CD4-positive, alpha-beta T cell treated with Interleukin-17A for 1 hour (primary cell): Measurements from ENCODE around the gene WDFY1.

Experiments
- DNase-seq: peaks from one replicate; pipeline ENCODE4 v3.0.0-alpha.2; 2020

Gene WDFY1, protein sequence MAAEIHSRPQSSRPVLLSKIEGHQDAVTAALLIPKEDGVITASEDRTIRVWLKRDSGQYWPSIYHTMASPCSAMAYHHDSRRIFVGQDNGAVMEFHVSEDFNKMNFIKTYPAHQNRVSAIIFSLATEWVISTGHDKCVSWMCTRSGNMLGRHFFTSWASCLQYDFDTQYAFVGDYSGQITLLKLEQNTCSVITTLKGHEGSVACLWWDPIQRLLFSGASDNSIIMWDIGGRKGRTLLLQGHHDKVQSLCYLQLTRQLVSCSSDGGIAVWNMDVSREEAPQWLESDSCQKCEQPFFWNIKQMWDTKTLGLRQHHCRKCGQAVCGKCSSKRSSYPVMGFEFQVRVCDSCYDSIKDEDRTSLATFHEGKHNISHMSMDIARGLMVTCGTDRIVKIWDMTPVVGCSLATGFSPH

DNA sequence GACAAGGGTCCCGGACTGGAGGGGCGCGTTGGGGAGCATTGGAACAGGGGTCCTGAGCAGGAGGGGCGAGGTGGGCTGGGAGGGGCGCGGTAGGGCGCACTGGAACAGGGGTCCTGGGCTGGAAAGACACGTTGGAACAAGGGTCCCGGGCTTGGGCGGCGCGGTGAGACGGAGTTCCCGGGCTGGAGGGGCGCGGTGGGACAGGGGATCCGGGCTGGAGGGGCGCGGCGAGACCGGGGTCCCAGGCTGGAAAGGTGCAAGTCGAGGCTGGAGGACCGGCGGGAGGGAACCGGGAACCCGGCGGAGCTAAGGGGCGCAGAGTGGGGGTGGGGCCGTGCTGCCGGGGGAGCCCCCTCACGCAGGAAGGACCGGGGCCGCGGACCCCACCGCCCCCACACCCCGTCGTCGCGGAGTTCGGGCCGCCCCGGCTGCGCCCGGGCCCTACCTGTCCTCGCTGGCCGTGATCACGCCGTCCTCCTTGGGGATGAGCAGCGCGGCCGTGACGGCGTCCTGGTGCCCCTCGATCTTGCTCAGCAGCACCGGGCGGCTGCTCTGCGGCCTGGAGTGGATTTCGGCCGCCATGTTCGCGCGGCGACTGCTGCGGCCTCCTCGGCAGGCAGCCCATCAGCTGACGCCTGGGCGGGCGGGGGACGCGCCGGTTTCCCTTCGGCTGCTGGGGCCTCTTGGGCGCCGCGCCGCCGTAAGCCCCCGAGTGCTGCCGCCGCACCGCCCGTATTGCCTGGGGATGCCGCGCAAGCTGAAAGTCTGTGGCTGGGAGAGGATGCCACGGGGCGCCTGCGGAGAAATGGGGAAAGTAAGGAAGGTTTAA lies at the start of gene WDFY1:
WDFY1 (minus strand) TSS at position 633 of the 829 bp plus-strand sequence; CDS start at position 582, 51 bp downstream.
- peak; percentile 78 for DNase-seq

DNA sequence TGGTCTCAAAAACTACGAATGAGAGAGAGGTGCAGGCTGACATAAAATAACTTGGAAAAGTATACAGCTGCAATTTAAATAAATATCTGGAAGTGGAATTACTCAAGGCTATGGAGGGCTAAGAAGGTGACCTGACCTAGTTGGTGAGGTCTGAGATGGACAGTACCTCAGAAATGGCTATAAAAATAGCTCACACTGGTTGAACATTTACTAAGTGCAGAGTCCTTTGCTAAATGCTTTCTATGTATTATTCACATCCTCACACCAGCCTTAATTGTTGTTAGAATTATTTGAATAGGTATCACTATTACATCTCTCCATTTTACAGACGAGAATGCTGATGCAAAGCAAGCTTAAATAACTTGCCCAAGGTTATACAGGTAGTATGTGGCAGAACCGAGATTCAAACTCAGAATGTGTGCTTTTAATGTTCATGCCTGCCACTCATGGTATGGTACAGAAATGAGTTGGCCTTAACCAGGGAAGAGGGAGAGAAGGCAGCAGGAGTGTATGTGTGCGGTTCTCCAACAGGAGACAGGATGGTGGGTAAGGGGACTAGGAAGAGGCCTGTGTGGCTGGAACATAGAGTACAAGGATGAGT lies 49.5 kb upstream of the WDFY1 start:
- no peak for DNase-seq

DNA sequence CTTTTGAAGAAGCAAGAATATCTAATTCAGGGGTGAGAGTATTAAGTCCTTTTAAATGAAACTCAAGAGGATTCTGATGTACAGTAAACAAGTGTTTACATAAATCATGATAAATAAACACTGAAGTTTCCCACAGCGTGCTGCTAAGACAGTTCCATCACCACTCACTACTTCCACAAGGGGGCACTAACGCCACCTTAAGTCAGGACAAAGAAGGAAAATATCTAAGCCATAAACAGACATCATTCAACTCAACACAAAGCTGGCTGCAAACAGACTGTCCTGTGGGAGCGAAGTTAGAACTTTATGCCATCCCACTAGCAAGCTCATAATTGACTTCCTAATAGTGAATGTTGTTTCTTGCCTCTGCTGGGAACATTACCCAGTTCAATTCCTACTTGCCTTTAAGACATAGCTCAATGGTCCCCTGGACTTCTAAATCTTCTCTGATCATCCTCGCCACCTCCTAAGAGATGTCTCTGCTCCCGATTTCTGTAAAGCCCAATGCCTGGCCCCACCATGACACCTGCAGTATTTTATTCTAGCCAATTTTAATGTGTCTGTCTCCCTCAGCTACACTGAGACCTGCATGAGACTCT lies 48.6 kb upstream of the WDFY1 start:
- peak; percentile 68 for DNase-seq

DNA sequence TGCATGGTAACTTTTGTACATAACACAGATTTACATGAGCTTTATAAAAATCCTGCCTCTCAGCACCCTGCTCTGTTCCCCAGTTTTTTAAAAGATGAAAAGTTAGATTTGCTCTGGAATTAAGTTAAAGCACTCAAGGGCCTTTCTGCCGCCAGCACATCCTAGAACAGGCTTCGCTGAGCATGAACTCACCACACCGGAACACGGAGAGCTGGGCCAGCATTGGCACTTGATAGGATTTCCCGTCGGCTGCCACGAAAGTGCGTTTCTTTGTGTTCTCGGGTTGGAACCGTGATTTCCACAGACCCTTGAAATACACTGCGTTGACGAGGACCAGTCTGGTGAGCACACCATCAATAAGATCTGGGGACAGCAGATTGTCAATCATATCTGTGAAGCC lies 46.5 kb upstream of the WDFY1 start:
- no peak for DNase-seq

DNA sequence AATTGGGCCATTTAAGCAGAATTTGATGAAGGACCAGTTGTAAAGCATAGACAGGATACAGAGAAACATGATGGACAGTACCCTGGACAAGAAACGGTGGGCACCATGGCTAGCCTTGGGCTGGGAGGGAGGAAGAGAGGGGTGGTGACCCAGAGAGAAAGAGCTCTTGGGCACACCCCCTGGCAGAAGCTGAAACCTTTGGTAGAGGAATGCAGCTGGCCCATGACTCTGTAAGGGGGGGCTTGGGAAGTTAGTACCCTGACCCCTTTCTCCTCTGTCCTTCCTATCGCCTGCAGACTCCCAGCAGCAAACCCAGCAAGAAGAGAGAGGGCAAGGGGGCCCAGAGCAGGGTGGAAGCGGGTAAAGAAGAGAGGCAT lies 44.7 kb upstream of the WDFY1 start:
- DNase-seq = no peak

DNA sequence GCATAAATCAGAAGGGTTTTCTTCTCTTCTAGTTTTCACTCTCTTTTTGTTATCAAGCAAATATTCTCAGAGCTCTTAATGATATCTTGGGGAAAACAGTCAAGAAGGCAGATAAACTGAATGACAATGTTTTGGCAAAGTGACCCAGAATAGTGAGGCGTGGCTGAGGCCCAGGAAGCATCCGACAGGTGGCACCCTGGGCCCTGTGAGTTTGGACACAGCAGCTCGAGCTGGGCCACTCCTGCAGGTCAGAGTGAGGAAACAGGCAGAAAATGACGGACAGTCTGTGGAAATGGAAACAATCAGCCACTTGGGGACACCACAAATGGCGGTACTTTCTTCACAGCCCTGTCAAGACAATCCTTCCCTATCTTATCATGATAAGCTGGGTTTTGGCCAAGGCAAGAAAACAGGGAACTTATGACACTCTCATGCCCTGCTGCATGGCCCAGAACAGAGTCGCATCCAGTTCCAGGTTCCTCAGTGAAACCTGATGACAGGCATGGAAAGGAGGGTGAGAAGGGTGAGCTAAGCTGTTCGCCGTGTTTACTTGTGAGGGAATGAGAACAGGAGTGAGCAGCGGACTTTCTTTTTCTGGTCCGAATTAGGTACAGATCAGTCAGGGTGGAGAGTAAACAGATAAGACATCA lies 44.2 kb upstream of the WDFY1 start:
- no peak for DNase-seq

DNA sequence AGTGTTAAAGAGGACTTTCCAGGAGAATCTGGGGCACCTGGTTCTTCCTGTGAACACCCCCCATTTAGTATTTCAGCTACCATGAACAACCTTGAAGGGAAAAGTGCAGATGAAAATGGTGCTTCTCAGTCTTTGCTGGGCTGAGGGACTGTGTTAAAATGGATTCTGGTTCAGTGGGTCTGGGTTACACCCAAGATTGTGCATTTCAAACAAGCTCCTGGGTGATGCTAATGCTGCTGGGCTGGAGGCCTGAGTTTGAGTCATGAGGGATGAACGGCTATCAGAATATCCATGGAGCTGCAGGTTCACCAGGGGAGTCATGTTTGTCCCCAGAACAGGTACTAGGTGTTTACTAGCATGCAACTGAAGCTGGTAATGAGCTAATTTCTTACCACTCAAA lies 36.1 kb upstream of the WDFY1 start:
- DNase-seq = no peak

DNA sequence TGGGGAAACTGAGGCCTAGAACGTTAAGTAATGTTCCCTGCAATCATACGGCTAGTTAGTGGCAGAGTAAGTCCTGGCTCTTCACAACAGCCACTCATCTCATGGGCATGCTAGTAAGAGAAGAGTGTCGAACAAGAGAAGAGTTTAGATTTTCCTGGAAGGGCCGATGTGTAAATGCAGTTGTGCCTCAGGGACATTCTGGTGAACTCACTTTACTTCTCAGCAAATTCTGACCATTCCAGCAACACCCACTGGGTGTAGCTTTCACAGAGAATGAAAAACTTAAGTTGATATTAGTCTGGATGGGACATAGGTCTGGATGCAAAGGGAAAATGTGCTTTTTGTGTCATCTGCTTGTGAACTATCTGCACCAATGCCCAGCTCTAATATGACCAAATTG lies 35.7 kb upstream of the WDFY1 start:
- no peak for DNase-seq

DNA sequence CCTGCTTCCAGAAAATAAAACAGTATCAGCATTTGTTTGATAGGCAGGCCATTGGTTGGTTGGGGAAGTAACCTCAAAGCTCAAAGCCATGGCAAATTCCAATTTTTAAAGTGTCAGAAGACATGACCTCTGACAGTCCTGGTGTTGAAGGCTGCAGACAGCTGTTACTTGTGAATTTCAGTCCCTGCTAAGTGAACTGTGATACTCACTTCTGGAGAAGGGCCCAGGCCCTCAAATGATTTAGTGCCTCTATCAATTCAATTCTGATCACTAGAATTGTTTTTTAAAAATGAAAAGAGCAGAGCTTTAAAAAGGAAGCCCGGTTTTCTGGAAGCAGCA lies 35.2 kb upstream of the WDFY1 start:
- DNase-seq = no peak

DNA sequence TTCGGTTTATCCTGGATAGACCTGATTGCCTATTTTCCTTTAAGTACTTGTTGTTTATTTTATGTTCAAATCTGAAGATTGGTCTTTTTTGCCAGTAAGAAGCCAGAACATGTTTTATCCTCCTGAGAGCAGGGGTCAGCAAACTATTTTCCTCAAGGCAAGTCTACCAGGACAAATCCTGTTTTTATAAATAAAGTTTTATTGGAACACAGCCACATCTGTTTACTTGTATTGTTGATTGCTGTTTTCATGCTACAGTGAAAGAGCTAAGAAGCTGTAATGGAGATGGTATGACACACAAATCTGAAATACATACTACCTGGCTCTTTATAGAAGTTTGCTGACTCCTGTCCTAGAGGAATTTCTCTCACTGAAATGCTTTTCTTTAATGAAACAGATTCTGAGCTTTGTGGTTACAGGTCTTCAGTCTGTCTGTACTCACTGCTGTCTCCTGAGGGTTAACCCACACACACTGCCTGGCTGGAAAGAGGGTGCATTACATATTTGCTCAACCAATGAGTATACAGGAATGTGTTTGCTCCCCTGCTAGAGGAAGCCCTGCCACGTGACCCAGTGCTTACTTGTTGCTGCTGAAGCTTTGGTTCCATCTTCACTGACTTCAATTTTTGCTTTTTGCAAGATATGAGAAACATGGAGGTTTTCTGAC lies 34.7 kb upstream of the WDFY1 start:
- DNase-seq = no peak

DNA sequence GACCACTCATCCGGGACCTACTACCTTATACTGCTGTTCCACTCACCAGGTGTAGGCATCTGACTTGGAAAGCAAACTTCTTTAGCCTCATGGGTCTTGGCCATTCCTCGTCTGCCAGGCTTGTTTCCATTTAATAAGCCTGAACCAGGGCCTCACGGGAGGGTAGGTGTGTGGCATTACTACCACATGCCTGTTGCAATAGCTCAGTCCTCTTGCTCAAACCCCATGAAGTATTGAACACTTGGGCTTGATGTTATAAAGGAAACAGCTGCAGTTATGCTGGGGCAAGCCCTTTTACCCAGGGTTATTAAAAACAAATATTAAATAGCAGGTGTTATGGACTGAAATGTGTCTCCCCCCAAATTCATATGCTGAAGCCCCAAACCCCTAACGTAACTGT lies 33.3 kb upstream of the WDFY1 start:
- no peak for DNase-seq

DNA sequence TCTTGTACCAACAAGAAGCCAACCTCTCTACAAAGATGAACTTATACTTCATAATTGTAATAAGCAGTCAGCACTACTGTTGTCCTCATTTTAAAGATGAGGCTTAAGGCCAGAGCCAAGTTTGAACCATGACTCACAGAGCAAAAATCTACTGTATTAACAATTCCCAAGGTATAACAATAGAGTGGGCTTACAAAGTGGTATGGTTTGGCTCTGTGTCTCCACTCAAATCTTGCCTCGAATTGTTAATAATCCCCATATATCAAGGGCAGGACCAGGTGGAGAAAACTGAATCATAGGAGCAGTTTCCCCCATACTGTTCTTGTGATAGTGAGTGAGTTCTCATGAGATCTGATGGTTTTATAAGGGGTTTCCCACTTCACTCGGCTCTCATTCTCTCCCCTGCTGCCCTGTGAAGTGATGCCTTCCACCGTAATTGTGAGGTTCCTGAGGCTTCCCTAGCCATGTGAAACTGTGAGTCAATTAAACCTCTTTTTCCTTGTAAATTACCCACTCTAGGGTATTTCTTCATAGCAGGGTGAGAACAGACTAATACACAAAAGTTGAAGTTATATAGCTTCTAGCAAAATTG lies 31.6 kb upstream of the WDFY1 start:
- DNase-seq = no peak

DNA sequence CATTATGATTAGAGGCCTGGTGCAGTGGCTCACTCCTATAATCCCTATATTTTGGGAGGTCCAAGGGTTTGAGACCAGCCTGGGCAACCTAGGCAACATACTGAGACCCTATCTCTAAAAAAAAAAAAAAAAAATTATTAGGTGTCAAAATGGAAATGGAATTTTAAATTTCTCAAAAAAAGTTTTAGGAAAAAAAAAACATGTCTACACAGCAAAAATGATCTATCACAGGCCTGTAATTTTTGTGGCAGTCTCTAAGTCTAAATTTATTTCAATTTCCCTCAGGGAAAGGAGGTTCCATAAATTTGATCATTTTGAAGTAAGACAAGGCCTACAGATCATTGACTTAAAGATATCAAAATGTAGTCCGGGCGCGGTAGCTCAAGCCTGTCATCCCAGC lies 28.5 kb upstream of the WDFY1 start:
- no peak for DNase-seq

DNA sequence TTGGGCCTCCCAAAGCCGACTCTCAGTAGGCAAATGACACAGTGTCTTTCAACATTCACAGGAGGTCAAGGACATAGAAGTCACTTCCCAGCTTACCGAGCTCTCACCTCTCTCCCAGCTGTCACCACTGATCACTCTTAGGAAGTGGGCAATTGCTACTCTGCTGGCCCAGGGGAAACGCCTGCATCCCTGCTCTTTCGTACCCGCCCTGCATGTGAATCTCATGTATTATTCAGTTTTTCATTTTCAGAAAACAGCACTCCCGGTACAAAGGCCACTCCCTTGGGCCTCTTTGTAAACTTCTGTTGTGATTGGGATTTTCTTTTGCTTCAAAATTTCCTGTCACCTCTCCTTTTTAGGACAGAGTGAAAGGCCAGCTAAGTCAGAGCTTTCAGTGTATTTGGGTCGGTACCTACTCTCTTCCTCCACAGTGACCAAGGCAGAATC lies 27.5 kb upstream of the WDFY1 start:
- no peak for DNase-seq

DNA sequence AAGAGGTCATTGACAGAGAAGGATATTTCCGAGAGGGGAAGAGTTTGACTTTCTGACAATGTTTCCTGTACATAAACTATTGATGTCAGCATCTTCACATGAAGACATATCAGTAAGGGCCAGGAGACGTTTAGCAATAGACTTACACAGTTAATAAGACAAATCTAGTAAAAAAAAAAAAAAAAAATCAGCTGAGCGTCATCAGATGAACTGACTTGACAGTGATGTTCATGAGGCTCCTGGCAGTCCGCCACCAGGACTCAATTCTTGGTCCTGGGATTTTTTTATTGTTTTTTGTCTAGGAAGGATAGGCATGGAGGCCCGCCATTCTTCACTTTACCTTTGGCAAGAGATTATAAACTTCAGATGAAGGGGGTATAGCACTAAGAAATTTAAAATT lies 26.6 kb upstream of the WDFY1 start:
- no peak for DNase-seq

DNA sequence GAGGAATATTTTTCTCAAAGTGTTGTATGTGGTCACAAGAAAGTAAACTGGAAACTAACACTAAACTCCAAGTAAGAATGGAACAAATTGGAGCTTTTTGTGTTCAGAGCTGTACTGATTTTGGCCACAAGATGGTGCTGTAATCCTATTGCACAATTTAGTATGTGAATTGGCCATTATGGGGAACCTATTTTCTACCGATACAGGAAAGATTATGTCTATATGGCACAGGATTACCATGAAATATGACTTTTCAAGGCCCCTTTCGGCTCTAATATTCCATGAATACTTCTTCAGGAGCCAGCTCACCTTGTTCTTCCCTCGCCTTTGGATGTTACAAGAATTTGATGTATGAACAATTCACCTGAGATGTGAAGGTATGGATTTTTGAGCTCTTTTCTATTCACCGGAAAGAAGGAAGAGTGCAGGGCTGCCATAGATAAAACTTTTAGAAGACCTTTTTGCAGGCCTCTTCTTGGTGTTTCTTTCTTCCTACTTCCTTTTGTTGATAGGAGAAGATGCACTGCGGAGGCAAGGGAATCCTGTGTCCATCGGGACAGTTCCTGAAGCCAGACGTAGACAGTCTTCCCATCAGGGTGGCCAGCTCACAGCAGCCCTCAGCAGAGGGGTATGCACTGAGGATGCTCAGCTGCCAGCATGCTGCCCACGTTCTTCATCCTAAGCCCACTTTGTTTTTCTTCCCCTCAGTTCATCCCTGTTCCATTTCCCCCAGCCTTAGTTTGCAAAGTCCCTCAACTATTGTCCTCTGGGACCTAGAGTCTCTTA lies 25.4 kb upstream of the WDFY1 start:
- DNase-seq = peak; percentile 73

DNA sequence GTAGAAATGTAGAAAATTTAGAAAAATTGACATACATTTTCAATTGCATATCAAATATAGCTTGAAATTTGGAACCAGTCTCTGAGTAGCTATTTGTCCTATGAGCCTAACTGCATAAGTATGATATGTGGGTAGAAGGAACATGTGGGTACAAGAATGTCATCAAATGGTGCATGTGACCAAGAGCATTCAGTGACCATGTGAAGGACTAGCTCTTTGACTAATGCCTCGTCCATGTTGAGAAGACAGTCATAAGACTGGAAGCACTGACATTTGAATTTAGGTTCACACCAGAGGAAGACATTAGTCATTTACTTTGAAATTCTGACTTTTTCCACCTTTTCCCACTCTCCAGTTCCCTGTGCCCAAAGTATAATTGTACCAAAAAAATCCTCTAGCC lies 24.7 kb upstream of the WDFY1 start:
- DNase-seq = no peak

DNA sequence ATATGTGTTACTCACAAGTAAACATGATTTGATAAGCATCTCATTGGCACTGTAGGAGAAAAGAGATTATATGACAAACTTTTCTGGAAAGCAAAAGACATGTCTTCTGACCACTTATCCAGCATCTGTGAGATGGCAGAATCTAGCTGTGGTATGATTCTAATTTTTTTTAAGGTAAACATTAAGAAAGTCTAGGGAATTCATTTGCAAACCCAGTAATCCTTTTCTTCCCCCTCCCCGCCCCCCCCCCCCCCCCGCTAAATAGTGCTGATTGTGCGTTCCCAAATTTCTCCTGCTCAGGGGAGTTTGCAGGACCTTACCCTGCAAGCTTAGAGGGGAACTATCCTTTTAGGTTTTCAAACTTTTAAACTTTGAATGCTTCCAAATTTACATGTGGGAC lies 24.2 kb upstream of the WDFY1 start:
- DNase-seq = no peak

DNA sequence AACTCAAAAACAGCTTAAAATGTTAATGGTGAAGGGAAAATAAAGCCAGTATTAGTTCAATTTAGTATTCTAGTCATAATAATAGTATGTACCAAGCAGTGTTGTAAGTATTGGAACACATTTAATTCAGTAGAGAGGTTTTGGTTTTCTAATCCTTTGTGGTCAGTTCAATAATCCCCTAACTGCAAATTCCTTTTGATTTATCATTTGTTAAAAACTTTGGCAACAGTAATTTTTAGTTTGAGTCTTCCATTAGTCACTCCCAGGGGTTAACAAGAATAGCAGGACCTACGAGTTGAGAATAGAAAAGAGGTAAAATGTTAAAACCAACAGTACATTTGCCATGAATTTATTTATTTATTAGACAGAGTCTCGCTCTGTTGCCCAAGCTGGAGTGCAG lies 22.8 kb upstream of the WDFY1 start:
- no peak for DNase-seq

DNA sequence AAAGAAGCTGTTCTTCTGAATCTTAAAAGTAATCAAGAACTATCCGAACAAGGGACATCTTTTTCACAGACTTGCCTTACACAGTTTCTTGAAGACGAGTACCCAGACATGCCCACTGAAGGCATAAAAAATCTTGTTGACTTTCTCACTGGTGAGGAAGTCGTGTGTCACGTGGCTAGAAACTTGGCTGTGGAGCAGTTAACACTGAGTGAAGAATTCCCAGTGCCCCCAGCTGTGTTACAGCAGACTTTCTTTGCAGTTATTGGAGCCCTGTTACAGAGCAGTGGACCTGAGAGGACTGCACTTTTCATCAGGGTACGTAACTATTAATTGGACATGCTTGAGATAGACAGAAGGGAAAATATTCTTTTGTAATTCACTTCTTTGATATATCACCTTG lies 14.6 kb upstream of the WDFY1 start:
- DNase-seq = no peak
